Measurements from ENCODE around the gene ACTR1B.
"Not testable (repeated sequence)": the region's sequence is repeated elsewhere in the genome, so short reads cannot be mapped to it uniquely, and the experiment has no call there.

Gene ACTR1B

GRCh38 chr2:97688062-97688827, 24.4 kb upstream of the ACTR1B start:
- no peak for DNase-seq (ENCODE audit: low read depth)

GRCh38 chr2:97687235-97687634, 23.4 kb upstream of the ACTR1B start:
- DNase-seq (ENCODE audit: low read depth): not testable (repeated sequence)

GRCh38 chr2:97678298-97678697, 14.5 kb upstream of the ACTR1B start:
- no peak for DNase-seq (ENCODE audit: low read depth)

GRCh38 chr2:97677480-97677879, 13.6 kb upstream of the ACTR1B start:
- DNase-seq (ENCODE audit: low read depth): no peak

GRCh38 chr2:97676620-97677019, 12.8 kb upstream of the ACTR1B start:
- no peak for DNase-seq (ENCODE audit: low read depth)

- no peak for DNase-seq (ENCODE audit: low read depth)
Measured at GRCh38 chr2:97675430-97676113, 11.7 kb upstream of the ACTR1B start.

DNA sequence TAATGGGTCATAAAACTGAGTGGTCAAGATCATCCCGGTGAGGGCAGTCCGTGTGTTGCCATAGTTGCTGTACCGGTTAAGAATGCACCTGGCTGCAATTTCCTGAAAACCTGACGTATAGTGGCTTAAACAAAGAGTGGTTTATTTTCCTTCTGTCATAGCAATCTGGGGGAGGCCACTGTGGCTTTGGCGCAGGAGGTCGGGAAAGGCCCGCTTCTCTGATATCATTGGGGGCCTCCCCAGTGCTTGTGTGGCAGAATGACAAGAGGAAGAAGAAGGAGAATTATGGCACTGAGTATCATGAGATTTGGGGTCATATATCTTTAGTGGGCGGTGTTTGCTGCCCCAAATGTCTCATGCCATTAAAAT, 10.1 kb upstream of the ACTR1B start:
- no peak for DNase-seq (ENCODE audit: low read depth)

GRCh38 chr2:97673182-97673914, 9.5 kb upstream of the ACTR1B start:
- no peak for DNase-seq (ENCODE audit: low read depth)

DNA sequence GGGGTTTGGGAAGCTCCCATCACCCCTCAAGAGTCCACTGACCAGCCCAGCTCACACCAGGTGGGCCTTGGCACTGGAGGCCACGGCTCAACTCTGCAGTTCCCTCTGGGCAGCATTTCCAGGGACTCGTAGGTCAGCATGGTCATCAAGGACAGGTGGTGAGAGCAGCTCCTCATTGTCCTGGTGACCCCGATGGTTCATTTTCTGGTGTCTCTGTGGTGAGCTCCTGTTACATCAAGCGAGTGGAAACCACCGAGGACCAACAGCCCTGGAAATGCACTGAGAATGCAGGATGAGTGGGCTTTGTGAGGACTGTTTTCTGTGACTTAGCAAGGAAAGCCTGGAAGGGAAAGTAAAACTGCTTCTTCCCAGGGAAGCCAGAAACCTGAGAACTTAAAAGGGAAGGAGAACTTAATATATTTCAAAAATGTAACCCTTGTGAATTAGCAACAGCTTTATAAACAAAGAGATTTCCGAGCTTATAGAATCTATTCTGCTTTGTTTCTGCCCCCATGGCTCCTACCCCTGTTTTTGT, 8.8 kb upstream of the ACTR1B start:
- not testable (repeated sequence) for DNase-seq (ENCODE audit: low read depth)

GRCh38 chr2:97671526-97671925, 7.7 kb upstream of the ACTR1B start:
- no peak for DNase-seq (ENCODE audit: low read depth)

GRCh38 chr2:97670471-97670870, 6.6 kb upstream of the ACTR1B start:
- DNase-seq (ENCODE audit: low read depth): no peak

GRCh38 chr2:97669448-97669847, 5.6 kb upstream of the ACTR1B start, which contains the start of gene C2orf92:
C2orf92 (plus strand) TSS chr2:97669713; CDS start chr2:97669789, 76 bp downstream.
- no peak for DNase-seq (ENCODE audit: low read depth)

DNA sequence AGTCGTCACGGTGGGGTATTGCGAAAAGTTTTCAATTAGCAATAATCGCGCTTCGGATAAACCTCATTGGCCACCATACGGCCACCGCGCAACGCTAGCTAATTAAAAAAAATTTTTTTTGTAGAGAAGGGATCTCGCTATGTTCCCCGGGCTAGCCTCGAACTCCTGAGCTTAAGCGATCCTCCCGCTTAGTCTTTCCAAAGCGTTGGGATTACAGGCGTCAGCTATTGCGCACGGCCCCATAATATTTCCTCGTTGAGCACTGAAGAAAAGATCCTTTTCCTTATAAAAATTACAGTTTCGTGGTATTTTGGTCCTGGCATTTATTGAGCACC, 759 bp upstream of the ACTR1B start:
- no peak for DNase-seq (ENCODE audit: low read depth)

DNA sequence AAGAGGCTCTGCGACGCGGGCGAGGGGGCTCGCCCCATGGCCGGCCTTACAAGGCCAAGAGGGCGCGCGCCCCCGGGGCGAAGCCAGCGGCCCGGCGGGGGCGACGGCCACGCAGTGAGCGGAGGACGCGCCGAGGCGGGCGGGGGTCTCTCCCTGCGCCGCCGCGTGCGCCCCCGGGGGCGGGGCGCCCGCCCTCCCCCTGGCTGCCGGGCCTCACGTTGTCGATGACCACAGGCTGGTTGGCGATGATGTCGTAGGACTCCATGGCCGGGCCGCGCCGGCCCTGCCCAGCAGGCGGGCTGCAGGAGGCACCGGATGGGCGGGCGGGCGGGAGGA, 250 bp downstream of the ACTR1B start:
- DNase-seq (ENCODE audit: low read depth): no peak

GRCh38 chr2:97662895-97663625, 784 bp downstream of the ACTR1B start:
- peak; percentile 80 for DNase-seq (ENCODE audit: low read depth)

- no peak for DNase-seq (ENCODE audit: low read depth)
Measured at GRCh38 chr2:97662386-97662894, 1.4 kb downstream of the ACTR1B start.

GRCh38 chr2:97661927-97662326, 1.9 kb downstream of the ACTR1B start:
- no peak for DNase-seq (ENCODE audit: low read depth)

DNA sequence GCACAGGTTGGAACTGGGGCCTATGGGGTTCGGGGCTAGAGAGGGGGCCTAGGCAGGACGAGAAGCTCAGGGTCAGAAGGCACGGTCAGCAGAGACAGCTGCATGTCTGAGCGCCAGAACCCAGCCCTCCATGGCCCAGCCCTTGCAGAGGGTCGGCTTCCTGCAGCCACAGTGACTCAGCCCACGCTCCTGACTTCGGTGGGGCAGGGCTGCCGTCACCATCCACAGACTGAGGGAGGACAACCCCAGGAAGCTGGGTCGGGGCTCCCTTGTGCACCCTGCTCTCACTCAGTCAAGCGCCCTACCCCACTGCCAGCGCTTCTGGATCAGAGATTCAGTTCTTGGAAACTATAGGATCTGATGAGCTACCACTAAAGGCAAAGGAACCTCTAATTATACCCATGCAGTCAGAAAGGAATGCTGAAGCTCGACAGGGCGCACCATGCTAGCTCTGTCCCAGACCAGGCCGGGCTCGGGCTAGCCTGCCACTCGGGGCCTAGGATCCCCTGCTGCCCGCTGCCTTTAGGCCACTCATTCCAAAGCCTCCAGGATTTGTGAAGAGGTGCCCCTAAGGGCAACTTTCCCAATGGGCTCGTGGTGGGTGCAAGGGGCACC, 3.0 kb downstream of the ACTR1B start:
- DNase-seq (ENCODE audit: low read depth): no peak

DNA sequence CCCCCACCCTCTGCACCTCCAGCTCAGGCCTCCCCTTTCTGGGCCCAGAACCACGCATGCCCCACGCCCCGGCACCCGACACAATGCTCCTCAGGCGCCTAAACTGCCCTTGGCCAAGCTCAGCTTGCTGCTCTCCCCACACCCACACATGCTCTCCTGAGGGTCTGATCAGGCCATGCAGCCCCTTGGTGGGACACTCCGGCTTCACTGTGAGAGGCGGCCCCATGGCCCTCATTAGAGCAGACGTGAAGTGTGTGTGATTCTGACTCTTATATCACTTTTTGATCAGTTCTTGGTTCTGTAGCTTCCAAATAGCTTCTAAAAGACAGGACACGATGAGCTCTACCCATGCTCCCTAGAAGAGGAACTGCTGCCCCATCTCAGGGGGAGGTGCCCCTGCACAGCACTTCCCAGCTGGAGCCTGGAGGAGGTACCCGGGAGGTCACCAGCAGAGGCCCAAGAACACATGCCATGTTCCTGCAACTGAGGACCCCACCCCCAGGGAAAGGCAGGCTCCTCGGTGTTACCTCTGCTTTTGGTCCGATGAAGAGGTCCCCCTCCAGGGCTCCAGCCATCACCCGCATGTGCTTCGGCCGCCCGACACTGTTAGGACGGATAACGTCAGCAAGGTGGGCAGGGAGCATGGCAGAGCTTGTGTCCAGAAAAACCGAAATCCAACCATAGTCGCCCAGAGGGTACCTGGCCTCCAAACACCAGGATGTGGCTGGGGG, 3.6 kb downstream of the ACTR1B start:
- DNase-seq (ENCODE audit: low read depth): no peak

DNA sequence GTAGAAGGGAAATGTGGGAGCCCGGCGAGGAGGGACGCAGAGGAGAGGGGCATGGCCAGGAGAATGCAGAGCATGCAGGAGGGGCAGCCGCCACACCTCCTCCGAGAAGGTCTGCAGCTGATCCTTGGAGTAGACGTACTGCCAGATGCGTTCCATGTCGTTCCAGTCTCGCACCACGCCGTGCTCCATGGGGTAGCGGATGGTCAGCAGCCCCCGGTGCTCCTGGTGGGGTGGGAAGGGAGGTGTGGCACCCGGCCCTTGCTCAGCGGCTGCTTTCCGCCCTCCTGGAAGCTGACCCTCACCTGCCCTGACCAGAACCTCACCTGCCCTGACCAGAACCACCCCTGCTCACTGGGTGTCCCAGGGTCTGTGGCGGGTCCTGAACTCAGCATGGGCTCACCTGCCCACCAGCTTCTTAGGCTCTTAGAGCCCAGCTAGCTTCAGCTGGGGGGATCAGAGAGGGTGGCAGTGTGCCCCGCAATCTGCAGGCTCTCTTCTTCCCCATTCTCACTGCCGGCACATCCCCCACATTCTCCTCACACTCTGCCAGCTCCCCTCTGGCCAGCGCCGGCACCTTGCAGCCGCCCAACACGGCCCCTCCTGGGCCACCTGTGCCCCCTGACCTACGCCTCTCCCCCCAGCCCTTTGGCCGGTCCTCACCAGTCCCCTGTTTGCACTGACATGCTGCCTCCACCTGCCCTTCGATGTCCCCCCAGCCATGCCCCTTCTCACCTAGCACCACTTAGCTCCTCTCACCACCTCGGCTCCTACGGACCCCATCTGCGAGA, 4.4 kb downstream of the ACTR1B start:
- DNase-seq (ENCODE audit: low read depth): no peak

All from stimulated activated CD4-positive, alpha-beta T cell treated with anti-CD3 and anti-CD28 coated beads, Interleukin-2, amount 100 ng/mL, for 4 hours (primary cell).